Mesothelial cell of epicardium (in vitro differentiated cells): Measurements from ENCODE around the gene BCR. TPM values are rescaled to one million over a fixed set of nuclear protein-coding genes. Genes with fewer than 3 reads are reported as not detected.

Experiments
- DNase-seq, 2 experiments: peaks; one replicate each; pipeline ENCODE4 v3.0.0; 2021; ENCODE audit warnings: low spot score in 2 of 2; ENCODE audit not compliant: unreplicated experiment in 2 of 2
- H3K27ac Mint-ChIP-seq: 2 replicates; pipeline ENCODE4 v1.8.0; 2021; ENCODE audit warnings: mixed read lengths
- H3K27me3 Mint-ChIP-seq: 2 replicates; pipeline ENCODE4 v1.8.0; 2021; ENCODE audit warnings: low read depth, mixed read lengths
- H3K36me3 Mint-ChIP-seq: 2 replicates; pipeline ENCODE4 v1.8.0; 2021; ENCODE audit warnings: mixed read lengths
- H3K4me1 Mint-ChIP-seq: 2 replicates; pipeline ENCODE4 v1.8.0; 2021; ENCODE audit warnings: mixed read lengths
- H3K4me3 Mint-ChIP-seq: 2 replicates; pipeline ENCODE4 v1.8.0; 2021; ENCODE audit warnings: mild to moderate bottlenecking, moderate library complexity, mixed read lengths
- H3K9me3 Mint-ChIP-seq: 2 replicates; pipeline ENCODE4 v1.8.0; 2021; ENCODE audit warnings: mixed read lengths
- CTCF ChIP-seq: fragments of 200-600 bp; sonication (generic); IDR thresholded peaks from one replicate; pipeline ENCODE4 v1.5.0; 2021; ENCODE audit warnings: antibody characterized with exemption; ENCODE audit not compliant: unreplicated experiment
- total RNA-seq: library from RNA; stranded (reverse); gene quantifications from 3 replicates; pipeline ENCODE4 v1.2.1, GENCODE V29; 2021

Gene BCR
- total RNA-seq, 1 donor from 2014 or later, result 72.4 TPM

GRCh38 chr22:23214398-23214797, 34.1 kb downstream of the BCR start:
- H3K4me3 Mint-ChIP-seq, result no peak overlapping the region
- no peaks in the 10 kb centered on the region for H3K36me3 Mint-ChIP-seq
- peaks cover 23% of the 10 kb centered on the region for H3K4me1 Mint-ChIP-seq
- no peaks in the 10 kb centered on the region for H3K27me3 Mint-ChIP-seq
- no peak overlapping the region for H3K27ac Mint-ChIP-seq
- H3K9me3 Mint-ChIP-seq, result no peaks in the 10 kb centered on the region
- no peak for DNase-seq
- TF ChIP-seq CTCF, result no peak

- Mint-ChIP-seq H3K27ac (no peak overlapping the region), H3K4me3 (no peak overlapping the region), H3K4me1 (peaks cover 35% of the 10 kb centered on the region), H3K9me3 (no peaks in the 10 kb centered on the region), H3K27me3 (no peaks in the 10 kb centered on the region), H3K36me3 (no peaks in the 10 kb centered on the region)
- TF ChIP-seq CTCF, result no peak
- DNase-seq, result no peak
Measured at GRCh38 chr22:23215294-23216241, 35.3 kb downstream of the BCR start.

GRCh38 chr22:23216461-23217170, 36.3 kb downstream of the BCR start:
- no peak for TF ChIP-seq CTCF
- H3K27me3 Mint-ChIP-seq, result no peaks in the 10 kb centered on the region
- no peaks in the 10 kb centered on the region for H3K36me3 Mint-ChIP-seq
- DNase-seq, result no peak
- peaks cover 40% of the 10 kb centered on the region for H3K4me1 Mint-ChIP-seq
- no peaks in the 10 kb centered on the region for H3K9me3 Mint-ChIP-seq
- H3K4me3 Mint-ChIP-seq, result no peak overlapping the region
- no peak overlapping the region for H3K27ac Mint-ChIP-seq

GRCh38 chr22:23217171-23218052, 37.1 kb downstream of the BCR start:
- no peaks in the 10 kb centered on the region for H3K36me3 Mint-ChIP-seq
- no peak for DNase-seq
- no peak for TF ChIP-seq CTCF
- H3K9me3 Mint-ChIP-seq, result no peaks in the 10 kb centered on the region
- H3K4me1 Mint-ChIP-seq, result peaks cover 40% of the 10 kb centered on the region
- no peak overlapping the region for H3K4me3 Mint-ChIP-seq
- H3K27ac Mint-ChIP-seq, result no peak overlapping the region
- no peaks in the 10 kb centered on the region for H3K27me3 Mint-ChIP-seq
